Liver (tissue), 3 donors: Measurements from ENCODE around the gene SMAD6.

Experiments used
- GABPA ChIP-seq, 2 donors: IDR thresholded peaks in 1 of 2; conservative IDR thresholded peaks in 1 of 2; 2 replicates each; pipeline ENCODE4 v1.6.1; 2016; ENCODE audit warnings: antibody characterized with exemption in 2 of 2, mild to moderate bottlenecking in 1 of 2, moderate library complexity in 1 of 2
- RAD21 ChIP-seq, 2 donors: IDR thresholded peaks; 2 replicates each; pipeline ENCODE4 v1.6.1; 2016; ENCODE audit warnings: antibody characterized with exemption in 2 of 2, mild to moderate bottlenecking in 2 of 2
- TAF1 ChIP-seq: conservative IDR thresholded peaks from 2 replicates; pipeline ENCODE4 v1.6.1; 2016; ENCODE audit warnings: antibody characterized with exemption, mild to moderate bottlenecking
- YY1 ChIP-seq: IDR thresholded peaks from 2 replicates; pipeline ENCODE4 v1.6.1; 2016; ENCODE audit warnings: antibody characterized with exemption, mild to moderate bottlenecking
- TF ChIP-seq, protein P1 (sequence below): fragments of 150-350 bp; IDR thresholded peaks from 2 replicates; pipeline ENCODE4 v1.5.1; 2017; ENCODE audit warnings: improper control_type of control experiment, low read depth, low read length; ENCODE audit not compliant: missing input control
- TF ChIP-seq, protein P2 (sequence below): IDR thresholded peaks from 2 replicates; pipeline ENCODE4 v1.6.1; 2016; ENCODE audit warnings: antibody characterized with exemption, mild to moderate bottlenecking
- TF ChIP-seq, protein P3 (sequence below): IDR thresholded peaks from 2 replicates; pipeline ENCODE4 v1.6.1; 2016; ENCODE audit warnings: antibody characterized with exemption
- TF ChIP-seq, protein P4 (sequence below): IDR thresholded peaks from 2 replicates; pipeline ENCODE4 v1.6.1; 2016; ENCODE audit warnings: antibody characterized with exemption
- donor health status: healthy.
- donor health status: healthy.

DNA sequence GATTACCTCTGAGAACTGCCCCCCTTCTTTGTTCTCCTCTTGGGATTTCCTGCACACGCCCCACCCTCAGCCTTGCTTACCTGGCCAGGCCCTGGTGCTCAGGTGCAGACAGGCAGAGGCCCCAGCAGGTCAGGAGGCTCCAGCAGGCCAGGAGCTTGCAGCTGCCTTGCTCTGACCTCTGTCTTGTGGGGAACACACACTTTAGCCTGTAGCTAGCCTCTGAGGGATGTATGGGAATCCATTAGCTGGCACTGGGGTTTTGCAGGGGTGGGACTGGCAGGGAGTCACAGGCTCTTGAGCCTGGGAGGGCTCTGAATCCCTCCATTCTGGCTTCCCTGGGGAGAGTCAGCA lies 2.7 kb downstream of the SMAD6 start:
- TF ChIP-seq, protein P1, sequence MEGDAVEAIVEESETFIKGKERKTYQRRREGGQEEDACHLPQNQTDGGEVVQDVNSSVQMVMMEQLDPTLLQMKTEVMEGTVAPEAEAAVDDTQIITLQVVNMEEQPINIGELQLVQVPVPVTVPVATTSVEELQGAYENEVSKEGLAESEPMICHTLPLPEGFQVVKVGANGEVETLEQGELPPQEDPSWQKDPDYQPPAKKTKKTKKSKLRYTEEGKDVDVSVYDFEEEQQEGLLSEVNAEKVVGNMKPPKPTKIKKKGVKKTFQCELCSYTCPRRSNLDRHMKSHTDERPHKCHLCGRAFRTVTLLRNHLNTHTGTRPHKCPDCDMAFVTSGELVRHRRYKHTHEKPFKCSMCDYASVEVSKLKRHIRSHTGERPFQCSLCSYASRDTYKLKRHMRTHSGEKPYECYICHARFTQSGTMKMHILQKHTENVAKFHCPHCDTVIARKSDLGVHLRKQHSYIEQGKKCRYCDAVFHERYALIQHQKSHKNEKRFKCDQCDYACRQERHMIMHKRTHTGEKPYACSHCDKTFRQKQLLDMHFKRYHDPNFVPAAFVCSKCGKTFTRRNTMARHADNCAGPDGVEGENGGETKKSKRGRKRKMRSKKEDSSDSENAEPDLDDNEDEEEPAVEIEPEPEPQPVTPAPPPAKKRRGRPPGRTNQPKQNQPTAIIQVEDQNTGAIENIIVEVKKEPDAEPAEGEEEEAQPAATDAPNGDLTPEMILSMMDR = no peak
- TF ChIP-seq YY1 (no peak), GABPA (IDR thresholded peaks at IDR 0.05 in 1 of 2, conservative IDR thresholded peaks at IDR 0.05 in 1 of 2) (no peak), RAD21 (IDR thresholded peaks at IDR 0.05) (no peak), TAF1 (no peak)
- TF ChIP-seq, protein P2, sequence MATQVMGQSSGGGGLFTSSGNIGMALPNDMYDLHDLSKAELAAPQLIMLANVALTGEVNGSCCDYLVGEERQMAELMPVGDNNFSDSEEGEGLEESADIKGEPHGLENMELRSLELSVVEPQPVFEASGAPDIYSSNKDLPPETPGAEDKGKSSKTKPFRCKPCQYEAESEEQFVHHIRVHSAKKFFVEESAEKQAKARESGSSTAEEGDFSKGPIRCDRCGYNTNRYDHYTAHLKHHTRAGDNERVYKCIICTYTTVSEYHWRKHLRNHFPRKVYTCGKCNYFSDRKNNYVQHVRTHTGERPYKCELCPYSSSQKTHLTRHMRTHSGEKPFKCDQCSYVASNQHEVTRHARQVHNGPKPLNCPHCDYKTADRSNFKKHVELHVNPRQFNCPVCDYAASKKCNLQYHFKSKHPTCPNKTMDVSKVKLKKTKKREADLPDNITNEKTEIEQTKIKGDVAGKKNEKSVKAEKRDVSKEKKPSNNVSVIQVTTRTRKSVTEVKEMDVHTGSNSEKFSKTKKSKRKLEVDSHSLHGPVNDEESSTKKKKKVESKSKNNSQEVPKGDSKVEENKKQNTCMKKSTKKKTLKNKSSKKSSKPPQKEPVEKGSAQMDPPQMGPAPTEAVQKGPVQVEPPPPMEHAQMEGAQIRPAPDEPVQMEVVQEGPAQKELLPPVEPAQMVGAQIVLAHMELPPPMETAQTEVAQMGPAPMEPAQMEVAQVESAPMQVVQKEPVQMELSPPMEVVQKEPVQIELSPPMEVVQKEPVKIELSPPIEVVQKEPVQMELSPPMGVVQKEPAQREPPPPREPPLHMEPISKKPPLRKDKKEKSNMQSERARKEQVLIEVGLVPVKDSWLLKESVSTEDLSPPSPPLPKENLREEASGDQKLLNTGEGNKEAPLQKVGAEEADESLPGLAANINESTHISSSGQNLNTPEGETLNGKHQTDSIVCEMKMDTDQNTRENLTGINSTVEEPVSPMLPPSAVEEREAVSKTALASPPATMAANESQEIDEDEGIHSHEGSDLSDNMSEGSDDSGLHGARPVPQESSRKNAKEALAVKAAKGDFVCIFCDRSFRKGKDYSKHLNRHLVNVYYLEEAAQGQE = no peak
- TF ChIP-seq, protein P3, sequence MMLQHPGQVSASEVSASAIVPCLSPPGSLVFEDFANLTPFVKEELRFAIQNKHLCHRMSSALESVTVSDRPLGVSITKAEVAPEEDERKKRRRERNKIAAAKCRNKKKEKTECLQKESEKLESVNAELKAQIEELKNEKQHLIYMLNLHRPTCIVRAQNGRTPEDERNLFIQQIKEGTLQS = no peak
- TF ChIP-seq, protein P4, sequence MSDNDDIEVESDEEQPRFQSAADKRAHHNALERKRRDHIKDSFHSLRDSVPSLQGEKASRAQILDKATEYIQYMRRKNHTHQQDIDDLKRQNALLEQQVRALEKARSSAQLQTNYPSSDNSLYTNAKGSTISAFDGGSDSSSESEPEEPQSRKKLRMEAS = no peak
